GM21723 (cell line): ENCODE results near the gene DLL4.
A peak's percentile ranks its signal among the peaks of the same experiment; 100 is the strongest.
"Not testable (repeated sequence)": the region's sequence is repeated elsewhere in the genome, so short reads cannot be mapped to it uniquely, and the experiment has no call there.

Experiments used
- ATAC-seq: cut with Tn5 transposase; IDR thresholded peaks from one replicate; pipeline ENCODE4 v1.9.1; 2021; ENCODE audit warnings: mild to moderate bottlenecking, moderate library complexity; ENCODE audit not compliant: unreplicated experiment

The DLL4 gene

GRCh38 chr15:40940296-40940801, 11.2 kb downstream of the DLL4 start:
- ATAC-seq, result no peak

DNA sequence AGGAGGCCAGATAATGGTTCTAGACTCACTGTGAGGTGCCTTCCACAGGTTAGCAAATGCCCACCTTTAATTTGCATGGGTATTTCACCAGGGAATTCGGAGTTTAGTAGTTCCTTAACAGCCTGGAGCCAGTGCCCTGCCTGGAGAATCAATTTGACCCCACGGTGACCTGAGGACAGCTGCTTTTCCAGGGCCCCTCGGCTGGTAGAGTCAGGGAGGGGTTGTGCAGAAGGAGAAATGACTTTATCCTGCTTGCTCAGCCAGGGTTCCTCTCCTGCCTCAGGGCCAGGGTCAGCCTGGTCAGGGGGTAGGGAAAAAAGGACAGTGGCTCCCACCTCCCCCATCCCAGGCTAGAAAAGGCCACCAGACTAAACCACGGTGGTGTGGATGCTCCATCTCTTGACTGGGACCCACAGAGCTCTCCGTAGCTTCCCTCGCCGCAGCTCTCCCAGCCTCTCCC, 12.0 kb downstream of the DLL4 start:
- no peak for ATAC-seq

GRCh38 chr15:40941528-40942336, 12.6 kb downstream of the DLL4 start:
- ATAC-seq, result peak; percentile 72

GRCh38 chr15:40942337-40942854, 13.3 kb downstream of the DLL4 start:
- no peak for ATAC-seq

GRCh38 chr15:40942878-40943277, 13.7 kb downstream of the DLL4 start:
- ATAC-seq, result no peak

- no peak for ATAC-seq
These were observed 14.7 kb downstream of the DLL4 start for GRCh38 chr15:40943764-40944365.

GRCh38 chr15:40944510-40945296, 15.6 kb downstream of the DLL4 start:
- ATAC-seq, result no peak

DNA sequence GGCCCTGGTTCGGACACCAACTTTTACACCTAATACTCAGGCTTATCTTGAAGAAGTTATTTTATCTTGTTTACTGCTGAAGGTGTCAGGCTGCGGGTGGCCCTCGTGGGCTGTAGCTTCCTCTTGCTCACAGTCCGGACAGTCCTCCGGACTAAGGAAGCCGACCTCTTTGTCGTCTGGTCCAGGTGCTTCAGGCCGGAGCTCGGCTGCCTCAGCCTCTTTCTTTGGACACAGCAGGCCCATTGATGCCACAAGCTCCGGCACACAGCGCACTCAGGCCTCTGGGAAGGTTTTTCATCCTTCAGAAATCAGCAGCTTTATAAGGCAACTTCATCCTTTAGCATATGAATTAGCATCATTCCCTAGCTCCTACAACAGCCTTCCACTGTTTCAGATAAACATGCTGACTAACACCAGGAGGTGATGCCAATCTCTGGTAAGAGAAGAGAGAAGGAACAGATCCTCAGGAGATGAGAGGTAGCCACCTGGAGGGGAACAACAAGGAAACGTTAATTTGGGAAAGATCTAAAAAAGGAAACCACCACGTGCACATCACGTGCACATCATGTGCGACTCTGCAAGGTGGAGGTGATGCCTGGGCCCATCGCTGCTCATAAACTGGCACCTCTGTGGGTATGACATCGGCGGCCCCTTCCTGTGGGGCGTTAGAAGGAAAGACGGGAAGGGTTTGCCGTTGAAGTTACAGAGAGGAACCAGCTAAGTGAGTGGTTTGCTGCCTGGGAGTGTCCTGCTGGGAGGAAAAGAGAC, 19.8 kb downstream of the DLL4 start:
- no peak for ATAC-seq

DNA sequence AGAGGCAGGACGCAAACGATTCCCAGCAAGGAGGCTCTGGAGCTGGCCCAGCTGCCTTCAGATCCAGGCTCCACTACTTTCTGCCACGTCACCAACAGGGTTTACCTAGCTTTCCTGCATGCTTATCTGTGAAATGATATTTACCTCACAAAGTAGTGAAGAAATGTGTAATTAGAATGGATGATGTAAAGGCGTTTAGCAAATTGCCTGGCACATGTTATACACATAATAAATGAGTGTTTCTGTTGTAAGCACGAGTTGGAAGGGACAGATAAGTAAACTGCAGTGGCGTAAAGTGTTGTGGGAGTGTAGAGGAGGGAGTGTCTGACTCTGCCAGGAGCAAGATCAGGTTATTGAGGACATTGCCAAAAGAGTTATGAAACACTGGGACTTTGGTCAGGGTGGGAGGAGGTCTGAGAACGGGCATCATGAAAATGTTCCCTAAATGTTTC, 20.6 kb downstream of the DLL4 start:
- no peak for ATAC-seq

- ATAC-seq, result no peak
These were observed 22.6 kb downstream of the DLL4 start for GRCh38 chr15:40951764-40952163.

GRCh38 chr15:40952301-40952900, 23.3 kb downstream of the DLL4 start:
- ATAC-seq, result no peak

DNA sequence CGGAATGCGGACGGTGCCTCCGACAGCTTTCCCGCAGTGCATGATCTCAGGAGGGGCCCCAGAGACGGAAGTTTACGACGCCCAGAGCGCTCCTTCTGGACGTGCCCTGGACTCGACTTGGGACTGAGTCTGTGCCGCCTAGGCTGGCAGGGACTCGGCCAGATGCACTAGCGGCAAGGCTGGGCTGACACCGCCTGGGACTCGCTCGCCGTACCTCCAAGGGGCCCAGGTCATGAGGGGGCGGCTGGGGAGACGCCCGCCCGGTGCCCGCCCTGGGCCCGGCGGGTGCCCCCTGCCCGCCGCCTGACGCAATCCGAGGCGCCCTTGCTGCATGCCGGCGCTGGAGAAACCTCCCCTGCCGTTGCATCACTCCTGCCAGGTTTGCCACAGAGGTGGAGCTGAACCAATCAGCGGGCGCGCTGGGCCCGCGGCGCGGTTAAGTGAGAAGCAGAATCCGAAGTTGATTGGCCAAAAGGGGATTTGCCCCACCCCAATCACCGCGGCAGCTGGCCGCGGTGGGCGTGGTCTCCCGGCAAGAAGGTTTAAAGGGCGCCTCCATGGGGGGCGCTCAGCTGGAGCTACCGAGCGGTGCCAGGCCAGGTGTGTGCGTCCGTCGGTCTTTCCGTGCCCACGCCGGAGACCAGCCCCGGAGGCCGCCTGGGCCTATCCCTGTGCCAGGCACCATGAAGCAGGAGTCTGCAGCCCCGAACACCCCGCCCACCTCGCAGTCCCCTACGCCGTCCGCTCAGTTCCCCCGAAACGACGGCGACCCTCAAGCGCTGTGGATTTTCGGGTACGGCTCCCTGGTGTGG, 24.0 kb downstream of the DLL4 start, which contains the start of gene CHAC1:
Gene CHAC1, plus strand, starts transcription at position 571 of the 812 bp plus-strand sequence. Its CDS starts 113 bp downstream, at position 684.
- peak; percentile 89 for ATAC-seq

- ATAC-seq, result peak; percentile 7
These were observed 24.6 kb downstream of the DLL4 start for GRCh38 chr15:40953713-40954074.

GRCh38 chr15:40954158-40954848, 25.2 kb downstream of the DLL4 start:
- not testable (repeated sequence) for ATAC-seq

GRCh38 chr15:40955141-40955903, 26.2 kb downstream of the DLL4 start:
- ATAC-seq, result no peak

DNA sequence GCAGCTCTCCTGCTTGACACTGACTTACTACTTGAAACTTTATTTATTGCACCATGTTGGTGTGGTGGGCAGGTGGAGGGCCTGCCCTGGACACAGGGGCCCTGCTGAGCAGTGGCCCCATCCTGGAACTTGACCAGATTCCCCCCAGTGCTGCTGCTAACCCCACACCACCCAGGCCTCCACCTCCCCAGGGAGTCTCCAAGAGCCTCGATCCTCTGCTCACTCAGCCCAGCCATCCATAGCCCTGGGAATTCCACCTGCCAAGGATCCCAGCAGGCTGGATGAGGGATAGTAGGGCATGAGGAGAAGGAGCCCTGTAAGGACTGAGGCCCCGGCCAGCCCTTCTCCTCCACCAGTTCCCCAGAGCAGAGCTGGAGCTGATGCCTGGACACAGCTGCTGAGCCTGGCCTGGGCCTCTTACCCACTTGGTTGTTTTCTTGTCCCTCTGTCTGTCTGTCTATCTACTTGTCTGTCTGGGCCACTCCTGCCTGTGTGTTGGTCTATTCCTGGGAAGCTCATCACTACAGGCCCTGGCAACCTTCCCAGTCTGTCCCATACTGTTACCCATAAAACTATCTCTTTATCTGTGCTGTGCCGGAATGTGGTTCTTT, 26.9 kb downstream of the DLL4 start:
- ATAC-seq, result no peak

- ATAC-seq, result no peak
These were observed 27.4 kb downstream of the DLL4 start for GRCh38 chr15:40956541-40956982.
